Stimulated activated CD4-positive, alpha-beta T cell treated with anti-CD3 and anti-CD28 coated beads, Interleukin-1b, Interleukin-23, amount 100 ng/mL, for 24 hours (primary cell): ENCODE results near the gene PRKCQ.
A peak's percentile ranks its signal among the peaks of the same experiment; 100 is the strongest.
"Not testable (repeated sequence)": the region's sequence is repeated elsewhere in the genome, so short reads cannot be mapped to it uniquely, and the experiment has no call there.

Experiments
- DNase-seq, 4 experiments: peaks; one replicate each; pipeline ENCODE4 v3.0.0-alpha.2; 2020; ENCODE audit warnings: low read depth in 4 of 4, low spot score in 1 of 4

The PRKCQ gene

DNA sequence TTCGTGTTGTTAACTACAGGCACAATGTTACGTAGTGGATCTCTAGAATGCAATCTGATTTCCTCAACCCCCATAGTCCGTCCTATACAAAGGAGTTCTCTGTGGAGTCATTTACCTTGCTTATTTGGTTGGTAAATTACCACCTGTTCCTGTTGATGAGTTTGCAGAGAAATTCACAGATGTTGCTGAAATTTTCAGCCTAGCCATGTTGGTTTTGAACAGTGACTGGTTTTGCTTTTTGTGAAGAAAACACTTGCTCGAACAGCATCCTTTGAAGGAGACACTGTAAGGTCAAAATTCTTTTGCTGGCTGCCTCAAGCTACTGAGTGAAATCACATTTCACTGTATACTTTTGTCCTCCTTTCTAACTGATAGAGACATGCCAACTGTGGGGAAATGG is 15.4 kb upstream of the PRKCQ start:
- DNase-seq: no peak

- no peak for DNase-seq
Measured at GRCh38 chr10:6593241-6593671, 13.2 kb upstream of the PRKCQ start.

DNA sequence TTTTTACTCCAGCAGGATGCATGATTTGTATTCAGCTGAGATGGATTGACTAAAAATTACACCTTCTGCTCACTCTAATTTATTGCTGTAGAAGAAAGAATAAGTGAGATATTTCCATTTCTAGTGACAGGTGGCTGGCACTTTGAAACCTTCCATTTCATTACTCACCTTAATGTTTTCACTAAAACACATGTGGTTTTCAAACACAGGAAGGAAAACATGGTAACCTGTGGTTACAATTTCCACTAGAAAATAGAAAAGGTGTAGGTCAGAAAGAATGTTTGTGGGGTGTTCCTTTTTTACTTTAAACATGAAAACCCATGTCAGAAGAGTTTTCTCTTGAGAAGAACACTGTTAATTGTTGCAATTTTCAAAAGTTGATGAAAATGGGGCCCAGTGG is 12.0 kb upstream of the PRKCQ start:
- DNase-seq: no peak

- no peak for DNase-seq
Measured at GRCh38 chr10:6591668-6592067, 11.6 kb upstream of the PRKCQ start.

DNA sequence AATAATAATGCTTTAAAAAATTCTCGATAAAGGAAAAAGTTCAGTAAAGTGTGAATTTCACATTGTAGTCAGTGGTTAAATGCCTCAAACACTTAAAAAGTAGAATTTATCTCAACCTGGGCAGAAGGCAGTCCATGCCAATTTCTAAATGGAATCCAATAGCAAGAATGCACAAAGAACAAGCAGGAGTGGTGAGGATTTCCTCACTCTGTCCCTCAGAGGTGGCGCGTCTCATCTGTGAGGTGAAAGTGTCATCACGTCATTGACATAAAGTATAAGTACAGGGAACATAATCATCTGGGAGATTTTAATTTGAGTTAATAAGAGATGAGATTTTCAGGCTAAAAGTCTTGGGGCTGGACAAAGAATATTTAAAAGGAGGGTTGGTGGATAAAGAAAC is 10.0 kb upstream of the PRKCQ start:
- DNase-seq: no peak

- DNase-seq: no peak
Measured at GRCh38 chr10:6589287-6590094, 9.4 kb upstream of the PRKCQ start.

DNA sequence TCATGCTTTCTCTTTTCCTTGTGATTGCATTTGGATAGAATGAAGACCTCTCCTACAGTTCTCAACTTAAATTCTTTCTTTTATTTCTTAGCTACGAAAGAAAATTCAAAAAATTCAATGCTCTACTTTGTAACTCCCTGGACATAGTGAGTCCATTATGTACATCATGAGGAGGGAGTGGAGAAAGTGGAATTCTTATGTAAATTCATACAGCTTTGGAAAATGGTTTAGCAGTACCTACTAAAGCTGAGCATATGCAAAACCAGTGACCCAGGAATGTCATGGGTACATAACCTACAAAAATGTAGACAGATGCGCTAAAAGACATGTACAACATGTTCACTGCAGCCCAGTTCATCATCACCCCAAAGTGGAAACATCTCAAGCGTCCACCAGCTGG is 8.8 kb upstream of the PRKCQ start:
- no peak for DNase-seq

GRCh38 chr10:6588082-6588481 is 8.0 kb upstream of the PRKCQ start:
- no peak for DNase-seq

DNA sequence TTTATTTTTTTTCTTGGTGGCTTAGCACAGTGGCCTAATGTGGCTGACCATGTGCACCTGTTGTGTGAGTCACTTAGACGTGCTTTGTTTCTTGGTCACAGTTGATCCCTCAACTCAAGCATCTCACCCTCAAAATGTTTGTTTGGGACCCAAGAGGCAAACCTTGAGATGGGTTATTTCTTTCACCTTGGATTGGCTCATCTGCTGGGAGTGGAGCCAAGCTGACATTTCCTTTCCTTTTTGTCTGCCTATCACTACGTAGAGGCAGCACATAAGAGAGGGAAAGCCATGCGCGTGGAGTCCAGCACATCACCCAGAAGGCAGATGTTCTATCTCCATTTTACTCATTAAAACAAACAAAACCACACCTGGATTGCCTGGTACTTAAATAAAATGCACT is 6.4 kb upstream of the PRKCQ start:
- DNase-seq: no peak

DNA sequence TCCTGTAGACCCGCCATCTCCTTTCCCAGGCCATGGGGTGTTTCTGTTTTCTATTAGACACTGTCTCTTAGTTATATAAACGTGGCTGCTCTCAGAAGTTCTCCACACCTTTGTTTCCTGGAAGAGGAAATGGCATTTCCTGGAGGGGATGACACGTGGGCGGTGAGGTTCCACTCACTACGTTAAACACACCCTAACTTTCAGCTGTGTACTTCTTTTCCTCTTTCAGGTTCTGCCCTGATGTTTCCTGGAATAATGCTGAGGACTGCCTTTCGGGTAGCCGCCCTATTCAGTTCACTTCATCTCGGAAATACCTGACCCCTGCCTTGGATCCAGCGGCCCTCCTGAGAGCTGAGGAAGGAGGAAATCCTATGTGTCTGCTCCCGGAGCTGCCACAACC is 3.4 kb upstream of the PRKCQ start:
- peak in 2 of 4 experiments; percentile 51 to 72 for DNase-seq

DNA sequence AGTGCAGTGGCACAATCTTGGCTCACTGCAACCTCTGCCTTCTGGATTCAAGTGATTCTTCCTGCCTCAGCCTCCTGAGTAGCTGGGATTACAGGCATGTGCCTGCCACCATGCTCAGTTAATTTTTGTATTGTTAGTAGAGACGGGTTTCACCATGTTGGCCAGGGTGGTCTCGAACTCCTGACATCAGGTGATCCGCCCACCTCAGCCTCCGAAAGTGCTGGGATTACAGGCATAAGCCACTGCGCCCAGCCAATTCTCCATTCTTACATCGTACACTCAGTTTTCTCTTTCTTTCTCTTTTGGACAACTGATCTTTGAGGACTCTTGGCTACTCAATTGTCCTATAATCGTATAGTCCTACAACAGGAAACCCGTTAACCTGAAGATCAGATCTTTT is 2.8 kb upstream of the PRKCQ start:
- DNase-seq: not testable (repeated sequence)

GRCh38 chr10:6582298-6582697 is 2.2 kb upstream of the PRKCQ start:
- DNase-seq: no peak

- DNase-seq: no peak
Measured at GRCh38 chr10:6581778-6582228, 1.7 kb upstream of the PRKCQ start.

- not testable (repeated sequence) for DNase-seq
Measured at GRCh38 chr10:6581223-6581622, 1.1 kb upstream of the PRKCQ start.

DNA sequence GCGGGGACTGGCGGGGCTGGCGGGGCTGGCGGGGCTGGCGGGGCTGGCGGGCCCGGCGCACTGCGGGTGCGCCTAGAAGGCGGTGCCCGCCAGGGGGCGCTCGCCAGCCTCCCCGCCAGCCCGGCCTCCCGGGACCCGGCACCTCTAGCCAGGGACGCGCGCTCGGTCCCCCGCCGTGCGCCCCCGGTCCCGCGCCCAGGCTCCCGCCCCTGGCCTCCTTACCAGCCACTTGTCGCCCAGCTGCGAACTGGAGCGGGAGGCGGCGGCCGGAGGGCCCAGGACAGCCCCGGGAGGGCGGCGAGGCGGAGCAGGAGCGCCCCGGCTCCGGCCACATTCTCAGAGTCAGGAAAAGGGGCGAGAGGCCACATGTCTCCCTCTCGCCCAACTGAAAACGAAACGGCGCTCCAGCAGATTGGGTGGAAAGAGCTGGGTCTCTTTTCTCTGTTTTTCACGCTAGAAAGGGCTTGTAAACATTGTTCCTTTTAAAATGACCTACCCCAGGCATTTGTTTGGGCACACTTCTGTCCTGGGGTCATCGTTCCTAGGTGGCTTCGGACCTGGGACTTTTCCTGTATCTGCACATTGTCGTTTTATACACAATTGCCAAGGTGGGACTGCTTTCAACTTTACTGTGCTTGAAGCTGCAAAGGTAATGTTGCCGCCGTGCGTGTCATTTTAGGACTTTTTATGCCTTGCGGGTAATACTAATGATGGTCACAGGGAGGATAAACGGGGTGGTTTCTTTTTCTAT is 378 bp upstream of the PRKCQ start:
- DNase-seq: peak; percentile 79 to 88 (median 82)

DNA sequence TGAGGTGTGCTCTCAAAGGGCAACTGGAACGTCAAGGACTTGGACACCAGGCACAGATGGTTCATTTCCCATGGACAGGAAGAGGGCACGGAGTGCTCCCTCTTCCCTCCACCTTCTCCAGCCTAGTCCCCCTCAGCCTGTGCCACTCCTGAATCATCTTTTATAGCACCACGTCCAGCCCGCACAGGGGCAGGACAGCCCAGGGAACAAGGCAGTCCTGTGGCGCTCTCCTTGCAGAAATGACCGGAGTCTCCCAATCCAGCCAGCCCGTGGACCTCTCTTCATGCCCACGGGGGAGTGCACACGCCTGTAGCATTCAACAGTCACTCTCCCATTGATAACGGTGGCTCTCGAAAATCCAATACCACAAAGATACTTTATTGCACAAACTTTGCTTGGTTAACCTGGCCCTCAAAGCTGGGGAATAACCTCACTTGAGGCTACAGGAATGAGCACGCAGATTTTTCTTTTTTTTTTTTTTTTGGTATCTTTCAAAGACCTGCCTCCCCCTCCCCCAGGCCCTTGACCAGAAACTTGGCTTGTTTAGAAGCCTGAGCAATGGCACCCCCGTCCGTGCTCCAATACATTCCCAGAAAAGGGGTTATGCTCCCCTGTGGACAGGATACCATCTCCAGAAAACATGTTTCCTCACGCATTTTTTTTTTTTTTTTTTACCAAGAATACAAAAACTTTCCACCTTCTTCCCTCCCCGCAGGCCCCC is 733 bp downstream of the PRKCQ start:
- no peak for DNase-seq

- no peak for DNase-seq
Measured at GRCh38 chr10:6578795-6579182, 1.3 kb downstream of the PRKCQ start.

DNA sequence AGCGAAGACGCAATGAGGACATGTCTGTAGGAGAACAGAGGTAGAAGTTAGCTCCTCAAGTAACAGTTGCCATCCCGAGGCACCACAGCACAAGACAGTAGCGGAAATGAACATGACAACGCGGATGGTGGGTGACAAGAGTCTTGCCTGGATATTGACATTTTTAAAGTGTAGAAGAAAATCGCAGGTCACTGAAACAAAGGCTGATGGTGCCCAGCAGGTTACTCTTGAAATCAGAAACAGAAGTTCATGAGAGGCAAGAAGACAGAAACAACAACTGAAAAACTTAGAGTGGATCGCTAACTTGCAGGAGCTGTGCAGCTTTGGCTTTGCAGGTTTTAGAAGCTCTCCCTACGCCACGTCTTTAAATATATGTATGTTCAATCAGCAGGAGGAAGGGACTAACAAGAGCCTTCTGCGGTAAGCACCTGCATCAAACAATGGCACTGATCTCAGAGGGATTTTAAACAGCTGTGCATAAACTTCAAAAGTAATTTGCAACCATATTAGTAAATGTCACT is 1.8 kb downstream of the PRKCQ start:
- DNase-seq: no peak

DNA sequence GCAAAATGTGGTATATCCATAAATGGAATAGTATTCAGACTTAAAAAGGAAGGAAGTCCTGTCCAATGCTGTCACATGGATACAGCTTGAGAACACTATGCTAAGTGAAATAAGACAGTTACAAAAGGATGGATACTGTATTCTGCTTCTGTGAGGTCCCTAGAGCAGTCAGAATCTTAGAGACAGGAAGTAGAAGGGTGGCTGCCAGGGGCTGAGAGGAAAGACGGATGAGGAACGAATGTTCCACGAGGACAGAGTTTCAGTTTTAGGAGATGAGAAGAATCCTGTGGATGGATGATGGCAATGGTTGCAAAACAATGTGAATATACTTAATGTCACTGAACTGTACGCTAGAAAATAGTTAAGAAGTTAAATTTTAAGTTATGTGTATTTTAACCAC is 3.8 kb downstream of the PRKCQ start:
- DNase-seq: no peak

- DNase-seq: no peak
Measured at GRCh38 chr10:6574664-6575176, 5.4 kb downstream of the PRKCQ start.

GRCh38 chr10:6570893-6571292 is 9.2 kb downstream of the PRKCQ start:
- DNase-seq: no peak
